Calu3 (cell line): ENCODE data around the gene MTLN. TPM values are rescaled to one million over a fixed set of nuclear protein-coding genes. Genes with fewer than 3 reads are reported as not detected.
A peak's percentile ranks its signal among the peaks of the same experiment; 100 is the strongest.
"Not testable (repeated sequence)": the region's sequence is repeated elsewhere in the genome, so short reads cannot be mapped to it uniquely, and the experiment has no call there.

Source experiments
- Bru-seq: library from RNA; stranded (reverse); fragments of 400-500 nt; gene quantifications from one replicate; lab custom pipeline; 2021; lab: Mats Ljungman, UMichigan
- BruChase-seq, 2 experiments: library from RNA; stranded (reverse); fragments of 400-500 nt; gene quantifications; one replicate each; lab custom pipeline; 2021; lab: Mats Ljungman, UMichigan
- BruUV-seq: library from RNA; stranded (reverse); fragments of 400-500 nt; replicated peaks from 2 replicates; lab custom pipeline; 2021; lab: Mats Ljungman, UMichigan
- CTCF ChIA-PET: fragments of 300-600 bp; sonication (Branson Sonifier 250); formaldehyde crosslinking; loops from one replicate; lab custom pipeline; 2022; ENCODE audit warnings: antibody characterized with exemption; lab: Charles Lee
- DNase-seq: peaks from one replicate; pipeline ENCODE4 v3.0.0; 2022
- H3K27ac Mint-ChIP-seq: one replicate; pipeline ENCODE4 v1.8.0; 2022; ENCODE audit warnings: mixed read lengths; ENCODE audit not compliant: unreplicated experiment
- H3K27me3 Mint-ChIP-seq: one replicate; pipeline ENCODE4 v1.8.0; 2022; ENCODE audit warnings: mixed read lengths; ENCODE audit not compliant: unreplicated experiment
- H3K36me3 Mint-ChIP-seq: one replicate; pipeline ENCODE4 v1.8.0; 2022; ENCODE audit warnings: mild to moderate bottlenecking, moderate library complexity, mixed read lengths; ENCODE audit not compliant: insufficient read depth, unreplicated experiment
- H3K4me1 Mint-ChIP-seq: one replicate; pipeline ENCODE4 v1.8.0; 2022; ENCODE audit warnings: mild to moderate bottlenecking, low read depth, mixed read lengths; ENCODE audit not compliant: unreplicated experiment
- H3K4me3 Mint-ChIP-seq: one replicate; pipeline ENCODE4 v1.8.0; 2022; ENCODE audit warnings: mild to moderate bottlenecking, low read depth, moderate library complexity, mixed read lengths; ENCODE audit not compliant: unreplicated experiment
- H3K9me3 Mint-ChIP-seq: one replicate; pipeline ENCODE4 v1.8.0; 2022; ENCODE audit warnings: low read depth, mixed read lengths; ENCODE audit not compliant: unreplicated experiment
- CTCF ChIP-seq: fragments of 200-600 bp; IDR thresholded peaks from one replicate; pipeline ENCODE4 v1.8.0; 2022; ENCODE audit warnings: antibody characterized with exemption; ENCODE audit not compliant: unreplicated experiment
- intact Hi-C: fragments of 100-400 bp; cut with micrococcal nuclease; formaldehyde crosslinking; loops from one replicate; pipeline ENCODE4 v1.10.0; 2022; ENCODE audit not compliant: unreplicated experiment
- long read RNA-seq: library from polyadenylated mRNA; stranded (forward); transcript quantifications from one replicate; pipeline ENCODE4 v2.0.0, GENCODE V29; 2022
- total RNA-seq: library from RNA; stranded (reverse); gene quantifications from 2 replicates; pipeline ENCODE4 v1.2.3, GENCODE V29; 2022

MTLN gene
- total RNA-seq (54.1 and 56.9 TPM in 2 replicates), Bru-seq, nascent RNA (percentile 22 among the genes with signal in this experiment), BruChase-seq, experiment 1, labeled RNA remaining after a 6-hour chase (percentile 31 among the genes with signal in this experiment), BruChase-seq, experiment 2, labeled RNA remaining after a 2-hour chase (percentile 23 among the genes with signal in this experiment)
- long read RNA-seq, transcript MTLN-203 (2 exons, 441 nt), result major isoform, 123 of 125 reads
- long read RNA-seq, partial matches to known transcripts, result 0 of 125 reads
- long read RNA-seq, other reads (novel, unspliced or antisense), result 2 of 125 reads

DNA sequence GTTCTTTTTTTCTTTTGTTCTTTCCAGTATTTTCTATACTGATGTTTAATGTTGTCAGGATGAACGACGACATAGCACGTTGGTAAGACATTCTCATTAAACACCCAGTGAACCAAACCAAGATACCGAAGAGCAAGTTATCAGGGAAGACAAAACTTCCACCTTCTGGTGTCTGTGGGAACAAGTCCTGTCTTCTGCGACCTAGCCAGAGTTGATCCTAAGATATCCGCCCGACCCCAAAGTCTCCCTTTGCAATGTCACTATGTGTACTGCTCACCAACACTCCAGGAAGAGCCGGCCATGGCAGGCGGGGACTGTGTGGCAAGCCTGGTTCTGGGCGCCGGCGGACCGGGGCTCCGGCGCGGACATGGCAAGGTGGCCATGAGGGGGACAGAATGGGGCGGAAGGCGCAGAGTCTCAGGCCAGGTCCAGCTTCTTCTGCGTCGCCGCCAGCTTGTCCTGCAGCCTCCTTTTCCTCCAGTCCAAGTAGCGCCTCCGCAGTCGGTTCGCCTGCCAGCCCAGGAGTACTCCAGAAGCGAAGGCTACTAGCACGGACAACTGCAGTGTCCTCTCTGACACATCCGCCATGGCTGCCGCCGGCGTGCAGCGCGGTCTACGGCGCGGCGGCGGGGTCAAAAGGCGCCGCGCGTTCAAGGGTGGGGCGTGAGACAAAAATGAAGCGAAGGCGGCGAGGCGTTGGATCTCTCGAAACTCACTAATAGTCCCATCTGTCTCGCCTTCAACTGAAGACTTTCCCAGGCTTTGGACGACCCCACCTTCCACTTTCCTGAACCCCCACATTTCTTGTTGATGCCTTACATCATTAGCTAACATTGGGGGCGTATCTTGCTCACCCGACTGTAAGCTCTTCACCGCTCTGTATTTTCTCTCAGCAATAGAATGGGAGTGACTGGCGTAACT, at the start of gene MTLN:
MTLN (minus strand) TSS at position 610 of the 921 bp plus-strand sequence; CDS start at position 588, 22 bp downstream.
- TSS peak; percentile 88 for BruUV-seq
- peaks cover 25% of the 10 kb centered on the region for H3K36me3 Mint-ChIP-seq
- H3K27me3 Mint-ChIP-seq, result peaks cover 31% of the 10 kb centered on the region
- intact Hi-C loops, result no loop called here
- peak within 1 kb of the TSS; percentile 95 for H3K4me3 Mint-ChIP-seq
- peaks cover 3% of the 10 kb centered on the region for H3K9me3 Mint-ChIP-seq
- CTCF ChIA-PET, result no interaction called here
- TF ChIP-seq CTCF, result no peak
- peak within 1 kb of the TSS; percentile 75 for H3K27ac Mint-ChIP-seq
- H3K4me1 Mint-ChIP-seq, result peaks cover 11% of the 10 kb centered on the region
- peak; percentile 73 for DNase-seq

- CTCF ChIA-PET, H3K27me3 Mint-ChIP-seq, BruUV-seq, H3K9me3 Mint-ChIP-seq, H3K4me1 Mint-ChIP-seq, H3K36me3 Mint-ChIP-seq, H3K27ac Mint-ChIP-seq, H3K4me3 Mint-ChIP-seq, DNase-seq, intact Hi-C loops: not testable (repeated sequence)
Observed at GRCh38 chr2:110261910-110262309, 49.6 kb upstream of the MTLN start.

DNA sequence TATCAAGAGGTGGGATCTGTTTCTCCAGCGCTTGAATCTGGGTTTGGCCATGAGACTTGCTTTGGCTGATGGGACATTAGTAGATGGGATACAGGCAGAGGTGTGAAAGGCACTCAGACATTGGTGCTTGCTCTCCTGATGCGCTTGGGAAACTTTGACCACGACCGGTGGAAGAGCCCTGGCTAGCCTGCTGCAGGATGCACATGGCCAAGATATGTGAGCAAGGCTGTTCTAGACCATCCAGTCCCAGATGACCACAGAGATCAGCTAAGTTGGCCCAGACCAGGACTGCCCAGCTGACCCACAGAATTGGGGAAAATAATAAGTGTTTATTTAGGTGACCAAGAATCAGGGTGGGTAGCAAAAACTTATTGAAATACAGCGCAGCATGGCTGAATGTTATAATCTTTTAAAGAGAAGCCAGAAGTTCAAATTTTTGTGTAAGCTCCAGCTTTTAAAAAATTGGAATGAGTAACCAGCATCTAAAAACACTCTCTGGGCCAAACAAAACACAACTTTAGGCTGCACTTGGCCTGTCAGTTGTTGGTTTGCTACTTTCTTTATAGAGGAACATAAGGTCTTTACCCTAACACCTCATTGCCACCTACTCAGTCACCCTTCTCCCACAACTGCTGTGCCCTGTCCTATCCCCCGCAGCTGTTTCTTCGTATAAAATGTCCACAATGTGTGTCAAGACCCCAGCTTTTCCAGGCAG, 35.9 kb upstream of the MTLN start:
- H3K4me3 Mint-ChIP-seq, H3K9me3 Mint-ChIP-seq, H3K4me1 Mint-ChIP-seq, BruUV-seq, intact Hi-C loops, H3K27me3 Mint-ChIP-seq, H3K36me3 Mint-ChIP-seq, H3K27ac Mint-ChIP-seq, CTCF ChIA-PET, DNase-seq: not testable (repeated sequence)

- H3K27me3 Mint-ChIP-seq, H3K36me3 Mint-ChIP-seq, H3K4me3 Mint-ChIP-seq, CTCF ChIA-PET, BruUV-seq, DNase-seq, H3K9me3 Mint-ChIP-seq, H3K4me1 Mint-ChIP-seq, H3K27ac Mint-ChIP-seq, intact Hi-C loops: not testable (repeated sequence)
Observed at GRCh38 chr2:110245488-110246435, 33.4 kb upstream of the MTLN start.

DNA sequence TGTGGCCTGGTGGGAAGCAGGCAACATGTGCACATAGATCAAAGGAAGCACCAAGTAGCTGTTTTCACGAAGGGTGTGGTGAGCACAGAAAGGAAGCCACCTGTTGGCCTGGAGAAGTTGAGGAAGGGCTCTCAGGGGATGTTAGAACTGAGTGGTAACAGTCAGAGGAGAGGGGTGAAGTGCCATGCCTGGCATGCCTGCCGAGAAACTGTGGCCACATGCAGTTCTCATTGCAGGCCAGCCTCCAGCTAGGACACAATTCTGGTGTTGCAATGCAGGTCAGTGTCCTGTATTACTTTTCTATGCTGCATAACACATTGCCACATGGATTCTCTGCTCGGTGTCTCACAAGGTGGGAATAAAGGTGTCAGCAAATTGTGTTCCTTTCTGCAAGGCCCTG, 30.9 kb upstream of the MTLN start:
- not testable (repeated sequence) for H3K9me3 Mint-ChIP-seq, H3K36me3 Mint-ChIP-seq, BruUV-seq

DNA sequence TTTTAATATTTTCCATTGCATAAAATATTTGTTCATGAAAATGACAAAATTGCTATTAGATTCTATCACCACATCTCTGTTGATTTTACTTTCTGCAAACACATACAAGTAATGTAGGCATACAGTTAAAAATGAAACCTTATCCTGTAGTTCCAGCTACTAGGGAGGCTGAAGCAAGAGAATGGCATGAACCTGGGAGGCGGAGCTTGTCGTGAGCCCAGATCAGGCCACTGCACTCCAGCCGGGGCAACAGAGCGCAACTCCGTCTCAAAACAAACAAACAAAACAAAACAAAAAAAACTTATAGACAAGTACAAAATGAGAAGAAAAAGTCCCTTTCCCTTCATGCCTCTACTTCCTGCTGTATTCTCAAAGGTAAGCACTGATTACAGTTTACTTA, 22.2 kb upstream of the MTLN start:
- H3K9me3 Mint-ChIP-seq, H3K27me3 Mint-ChIP-seq, H3K36me3 Mint-ChIP-seq, BruUV-seq, DNase-seq, H3K4me1 Mint-ChIP-seq, CTCF ChIA-PET, intact Hi-C loops, H3K27ac Mint-ChIP-seq, H3K4me3 Mint-ChIP-seq: not testable (repeated sequence)

More for the DNA sequence above, 30.9 kb upstream of the MTLN start:
- H3K4me3 Mint-ChIP-seq, CTCF ChIA-PET, DNase-seq, H3K27me3 Mint-ChIP-seq, intact Hi-C loops, H3K27ac Mint-ChIP-seq, H3K4me1 Mint-ChIP-seq: not testable (repeated sequence)

DNA sequence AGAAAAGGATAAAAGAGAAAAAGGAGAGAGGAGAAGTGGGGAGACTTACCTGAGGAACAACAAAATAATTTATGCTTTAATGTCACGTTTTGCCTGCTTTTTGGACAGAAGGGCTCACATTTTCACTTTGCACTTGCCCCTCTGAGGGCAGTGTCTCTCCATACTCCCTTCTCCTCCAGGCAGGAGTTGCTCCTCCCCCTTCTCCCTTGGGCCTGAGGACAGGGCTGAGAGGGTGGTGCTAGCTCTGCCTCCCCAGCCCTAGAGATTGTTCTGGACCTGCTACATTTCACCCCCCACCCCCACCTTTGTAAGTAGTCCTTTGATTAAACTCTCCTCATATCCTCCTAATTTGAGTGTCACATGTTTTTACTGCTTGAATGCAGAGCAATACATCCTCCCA, 17.5 kb upstream of the MTLN start:
- H3K27ac Mint-ChIP-seq, H3K4me3 Mint-ChIP-seq, CTCF ChIA-PET, DNase-seq, H3K9me3 Mint-ChIP-seq, intact Hi-C loops, BruUV-seq, H3K4me1 Mint-ChIP-seq, H3K36me3 Mint-ChIP-seq: not testable (repeated sequence)
- H3K27me3 Mint-ChIP-seq, result peaks cover 29% of the 10 kb centered on the region

DNA sequence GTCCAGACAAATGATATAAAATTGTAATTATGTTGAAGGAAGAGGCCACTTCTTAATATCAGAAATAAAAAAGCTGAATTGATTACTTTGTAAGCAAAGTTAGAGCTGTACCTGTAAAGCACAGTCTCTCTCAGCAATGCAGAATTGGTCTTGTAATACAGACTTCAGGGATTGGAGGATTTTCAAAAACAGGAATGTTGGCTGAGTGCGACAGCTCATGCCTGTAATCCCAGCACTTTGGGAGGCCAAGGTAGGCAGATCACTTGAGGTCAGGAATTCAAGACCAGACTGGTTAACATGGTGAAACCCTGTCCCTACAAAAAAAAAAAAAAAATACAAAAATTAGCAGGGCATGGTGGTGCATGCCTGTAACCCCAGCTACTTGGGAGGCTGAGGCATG, 10.3 kb upstream of the MTLN start:
- BruUV-seq, DNase-seq, H3K4me3 Mint-ChIP-seq, intact Hi-C loops, H3K9me3 Mint-ChIP-seq, H3K27ac Mint-ChIP-seq, CTCF ChIA-PET, H3K36me3 Mint-ChIP-seq: not testable (repeated sequence)
- Mint-ChIP-seq H3K27me3 (peaks cover 42% of the 10 kb centered on the region), H3K4me1 (peaks cover 11% of the 10 kb centered on the region)
